H1 (cell line): Measurements from ENCODE around the gene SV2C. TPM values are rescaled to one million over a fixed set of nuclear protein-coding genes. Genes with fewer than 3 reads are reported as not detected.

Experiments used
- CTCF ChIA-PET: fragments of 300-600 bp; sonication (Branson Sonifier 250); formaldehyde crosslinking; loops from one replicate; lab custom pipeline; 2021; ENCODE audit not compliant: partially characterized antibody; lab: Charles Lee
- POLR2A ChIA-PET: fragments of 300-600 bp; sonication (Branson Sonifier 250); formaldehyde crosslinking; loops from one replicate; lab custom pipeline; 2021; ENCODE audit warnings: inconsistent platforms; ENCODE audit not compliant: partially characterized antibody; lab: Charles Lee
- DNase-seq, 2 experiments: peaks; one replicate each; pipeline versions ENCODE4 v3.0.0 to v3.0.0-alpha.2; 2010 to 2022; ENCODE audit warnings: low spot score in 2 of 2, low read depth in 1 of 2, mixed read lengths in 1 of 2
- FAIRE-seq: peaks from 2 replicates; lab custom pipeline; 2011; peaks lifted over from hg19 to GRCh38; lab: Jason Lieb, UNC
- H2AFZ ChIP-seq: 2 replicates; pipeline ENCODE4 v1.8.1; 2012; ENCODE audit warnings: low read length, inconsistent platforms
- H2AK5ac ChIP-seq: 2 replicates; pipeline ENCODE4 v1.6.1; 2013; ENCODE audit warnings: low read depth, low read length
- H2BK120ac ChIP-seq: replicated peaks from 2 replicates; pipeline ENCODE3; 2013; ENCODE audit warnings: low read depth, low read length, inconsistent platforms
- H2BK12ac ChIP-seq: 2 replicates; pipeline ENCODE4 v1.6.1; 2013; ENCODE audit warnings: low read depth, low read length
- H2BK15ac ChIP-seq: 2 replicates; pipeline ENCODE4 v1.6.1; 2013; ENCODE audit warnings: low read length
- H2BK20ac ChIP-seq: 2 replicates; pipeline ENCODE4 v1.6.1; 2013; ENCODE audit warnings: low read length
- H2BK5ac ChIP-seq: 2 replicates; pipeline ENCODE4 v1.6.1; 2013; ENCODE audit warnings: low read depth, low read length
- H3K14ac ChIP-seq: 2 replicates; pipeline ENCODE4 v1.6.1; 2013; ENCODE audit warnings: inconsistent platforms; ENCODE audit not compliant: insufficient read length
- H3K18ac ChIP-seq: 2 replicates; pipeline ENCODE4 v1.6.1; 2013; ENCODE audit warnings: low read length; ENCODE audit errors: extremely low read depth
- H3K23ac ChIP-seq: 2 replicates; pipeline ENCODE4 v1.6.1; 2013; ENCODE audit warnings: inconsistent platforms; ENCODE audit not compliant: insufficient read length
- H3K23me2 ChIP-seq: 2 replicates; pipeline ENCODE4 v1.6.1; 2013; ENCODE audit warnings: low read depth, low read length
- H3K27ac ChIP-seq: 2 replicates; pipeline ENCODE4 v1.6.1; 2011; ENCODE audit warnings: low read depth, low read length, inconsistent platforms
- H3K27me3 ChIP-seq, 4 experiments: replicated peaks in 1 of 4; 1 replicate in 1 of 4; 2 replicates in 3 of 4; pipeline versions ENCODE4 v1.6.1 to v1.8.1; 2011 to 2013; ENCODE audit warnings: low read length in 3 of 4, mild to moderate bottlenecking in 3 of 4, inconsistent platforms in 2 of 4, mixed read lengths in 2 of 4, moderate library complexity in 1 of 4; ENCODE audit not compliant: control insufficient read depth in 3 of 4, insufficient read depth in 3 of 4; ENCODE audit errors: extremely low read depth in 1 of 4
- H3K36me3 ChIP-seq, 4 experiments: 2 replicates each; pipeline versions ENCODE4 v1.6.1 to v1.8.1; 2011 to 2013; ENCODE audit warnings: mild to moderate bottlenecking in 4 of 4, low read length in 3 of 4, moderate library complexity in 2 of 4, control low read depth in 1 of 4, inconsistent platforms in 1 of 4; ENCODE audit not compliant: insufficient read depth in 4 of 4, control insufficient read depth in 2 of 4
- H3K4ac ChIP-seq: replicated peaks from 2 replicates; pipeline ENCODE3; 2013; ENCODE audit warnings: low read length, low read depth, mixed read lengths, inconsistent platforms; ENCODE audit not compliant: insufficient read length
- H3K4me1 ChIP-seq, 4 experiments: replicated peaks in 1 of 4; 1 replicate in 1 of 4; 2 replicates in 3 of 4; pipeline versions ENCODE4 v1.6.1 to v1.8.1; 2011 to 2013; ENCODE audit warnings: low read length in 3 of 4, inconsistent platforms in 2 of 4, mixed read lengths in 1 of 4; ENCODE audit not compliant: insufficient read depth in 4 of 4, control insufficient read depth in 3 of 4
- H3K4me2 ChIP-seq, 2 experiments: 2 replicates each; pipeline versions ENCODE4 v1.6.1 to v1.8.1; 2011 to 2013; ENCODE audit warnings: low read depth in 2 of 2, low read length in 2 of 2, control low read depth in 1 of 2, inconsistent platforms in 1 of 2, mild to moderate bottlenecking in 1 of 2; ENCODE audit not compliant: insufficient read depth in 1 of 2
- H3K4me3 ChIP-seq, 4 experiments: fragments of 200-600, 300-600 bp in 1 of 4; sonication (generic), shearing (Covaris generic), sonication (Bioruptor Twin) in 1 of 4; 2 replicates each; pipeline versions ENCODE4 v1.5.1 to v1.8.1; 2011 to 2016; ENCODE audit warnings: low read length in 4 of 4, low read depth in 3 of 4, control low read depth in 2 of 4, inconsistent platforms in 2 of 4, mild to moderate bottlenecking in 2 of 4, mixed read lengths in 1 of 4, moderate library complexity in 1 of 4; ENCODE audit not compliant: insufficient read depth in 2 of 4; ENCODE audit errors: extremely low read depth in 1 of 4
- H3K56ac ChIP-seq: replicated peaks from 2 replicates; pipeline ENCODE3; 2013; ENCODE audit warnings: low read depth, mild to moderate bottlenecking, mixed read lengths, low read length, inconsistent platforms; ENCODE audit not compliant: insufficient read length
- H3K79me1 ChIP-seq: 2 replicates; pipeline ENCODE4 v1.6.1; 2013; ENCODE audit warnings: low read depth, low read length, control low read depth
- H3K79me2 ChIP-seq, 2 experiments: 2 replicates each; pipeline versions ENCODE4 v1.6.1 to v1.8.1; 2012 to 2013; ENCODE audit warnings: low read length in 2 of 2, mild to moderate bottlenecking in 2 of 2, inconsistent platforms in 1 of 2; ENCODE audit not compliant: insufficient read depth in 2 of 2, control insufficient read depth in 1 of 2
- H3K9ac ChIP-seq, 4 experiments: replicated peaks in 1 of 4; 1 replicate in 1 of 4; 2 replicates in 3 of 4; pipeline versions ENCODE4 v1.6.1 to v1.8.1; 2011 to 2013; ENCODE audit warnings: low read depth in 3 of 4, low read length in 3 of 4, control low read depth in 2 of 4, mild to moderate bottlenecking in 2 of 4, moderate library complexity in 2 of 4, inconsistent platforms in 1 of 4; ENCODE audit errors: extremely low read depth in 1 of 4
- H3K9me3 ChIP-seq, 2 experiments: 2 replicates each; pipeline versions ENCODE4 v1.6.1 to v1.8.1; 2012 to 2013; ENCODE audit warnings: mild to moderate bottlenecking in 2 of 2, moderate library complexity in 2 of 2, control low read depth in 1 of 2, inconsistent platforms in 1 of 2, low read depth in 1 of 2, low read length in 1 of 2, mixed read lengths in 1 of 2; ENCODE audit not compliant: insufficient read depth in 2 of 2
- H4K20me1 ChIP-seq, 2 experiments: replicated peaks in 1 of 2; 2 replicates each; pipeline versions ENCODE3 to v1.8.1; 2011 to 2013; ENCODE audit warnings: inconsistent platforms in 2 of 2, low read length in 2 of 2, mild to moderate bottlenecking in 1 of 2; ENCODE audit not compliant: insufficient read depth in 2 of 2, control insufficient read depth in 1 of 2
- H4K5ac ChIP-seq: 2 replicates; pipeline ENCODE4 v1.6.1; 2013; ENCODE audit warnings: low read length, low read depth, mixed read lengths, inconsistent platforms; ENCODE audit not compliant: insufficient read length
- H4K8ac ChIP-seq: 2 replicates; pipeline ENCODE4 v1.8.0; 2013; ENCODE audit warnings: mild to moderate bottlenecking, moderate library complexity, low read length, inconsistent platforms; ENCODE audit not compliant: insufficient read depth; ENCODE audit errors: extremely low read depth
- H4K91ac ChIP-seq: replicated peaks from 2 replicates; pipeline ENCODE3; 2013; ENCODE audit warnings: low read length, mixed read lengths, inconsistent platforms; ENCODE audit not compliant: insufficient read length
- ASH2L ChIP-seq: fragments of 200-600, 300-600 bp; sonication (generic); IDR thresholded peaks from one replicate; pipeline ENCODE4 v1.7.1; 2017; ENCODE audit warnings: low read length
- BCL11A ChIP-seq, 2 experiments: IDR thresholded peaks; one replicate each; pipeline ENCODE4 v1.6.1; 2011; ENCODE audit warnings: low read depth in 2 of 2, low read length in 2 of 2, mild to moderate bottlenecking in 2 of 2
- CEBPB ChIP-seq: IDR thresholded peaks from 2 replicates; pipeline ENCODE4 v1.6.1; 2012; ENCODE audit warnings: low read depth, low read length
- HDAC2 ChIP-seq, 2 experiments: fragments of 300-600 bp in 1 of 2; sonication (generic) in 1 of 2; IDR thresholded peaks; 2 replicates each; pipeline ENCODE4 v1.6.1; 2011 to 2012; ENCODE audit warnings: low read depth in 2 of 2, low read length in 2 of 2, mild to moderate bottlenecking in 2 of 2, moderate library complexity in 2 of 2, borderline replicate concordance in 1 of 2, inconsistent platforms in 1 of 2
- NANOG ChIP-seq: IDR thresholded peaks from 2 replicates; pipeline ENCODE4 v1.6.1; 2011; ENCODE audit warnings: low read length, low read depth, mild to moderate bottlenecking, inconsistent platforms; ENCODE audit not compliant: insufficient read depth, poor library complexity, severe bottlenecking
- NRF1 ChIP-seq: IDR thresholded peaks from 2 replicates; pipeline ENCODE4 v1.6.1; 2011; ENCODE audit warnings: mild to moderate bottlenecking, low read depth, low read length, improper control_type of control experiment
- POU5F1 ChIP-seq: IDR thresholded peaks from 2 replicates; pipeline ENCODE4 v1.6.1; 2011; ENCODE audit warnings: low read depth, mild to moderate bottlenecking, low read length, moderate library complexity
- SIX5 ChIP-seq: IDR thresholded peaks from 2 replicates; pipeline ENCODE4 v1.6.1; 2011; ENCODE audit warnings: mild to moderate bottlenecking, low read depth, low read length
- SP1 ChIP-seq: IDR thresholded peaks from 2 replicates; pipeline ENCODE4 v1.6.1; 2011; ENCODE audit warnings: low read depth, low read length
- TAF1 ChIP-seq: IDR thresholded peaks from 2 replicates; pipeline ENCODE4 v1.6.1; 2011; ENCODE audit warnings: mild to moderate bottlenecking, low read depth, low read length
- TCF12 ChIP-seq: IDR thresholded peaks from 2 replicates; pipeline ENCODE4 v1.6.1; 2011; ENCODE audit warnings: low read depth, mild to moderate bottlenecking, low read length
- WGBS, 2 experiments: shearing (Covaris generic) in 1 of 2; methylation state at CpG; one replicate each; pipeline versions ENCODE4 v1.1.6 to v1.1.7; 2013 to 2015; ENCODE audit warnings: low lambda C conversion rate in 2 of 2, mixed read lengths in 2 of 2, inconsistent platforms in 1 of 2, low coverage in 1 of 2, missing lambda C conversion rate in 1 of 2; ENCODE audit not compliant: insufficient replicate concordance in 2 of 2, insufficient coverage in 1 of 2, insufficient read length in 1 of 2; ENCODE audit errors: extremely low coverage in 1 of 2, missing lambda C conversion rate in 1 of 2; 5-methylcytosine and 5-hydroxymethylcytosine counted together
- polyA plus RNA-seq, 7 experiments: library from polyadenylated mRNA; depleted of rRNA in 3 of 7; stranded (reverse) in 5 of 7; unstranded in 2 of 7; fragments of >200 nt in 5 of 7; fragments of 200-250 nt in 2 of 7; gene quantifications; 1 replicate in 5 of 7; 2 replicates in 1 of 7; 4 replicates in 1 of 7; pipeline versions ENCODE4 v1.2.1 to v1.2.3, GENCODE V29; 2011 to 2013; ENCODE audit warnings: missing spikeins in 2 of 7, mixed read lengths in 2 of 7
- total RNA-seq: library from RNA; stranded (reverse); fragmentation: NEBNext Ultra II Directional; extraction: Animal tissue kit (Norgen Biotek cat#: 25700); gene quantifications from 2 replicates; pipeline ENCODE4 v1.2.1, GENCODE V29; 2021
- TF ChIP-seq, protein P1 (sequence below): IDR thresholded peaks from 2 replicates; pipeline ENCODE4 v1.6.1; 2011; ENCODE audit warnings: low read depth, mild to moderate bottlenecking, low read length; ENCODE audit not compliant: insufficient read depth
- TF ChIP-seq, protein P2 (sequence below): IDR thresholded peaks from 2 replicates; pipeline ENCODE4 v1.6.1; 2012; ENCODE audit warnings: low read length, inconsistent platforms

Gene SV2C
- total and polyA plus RNA-seq, 2 of the 8 experiments (the other 6 are each of a cell fraction or from before 2014, with no cell fraction given), result 0.08 to 0.24 TPM

DNA sequence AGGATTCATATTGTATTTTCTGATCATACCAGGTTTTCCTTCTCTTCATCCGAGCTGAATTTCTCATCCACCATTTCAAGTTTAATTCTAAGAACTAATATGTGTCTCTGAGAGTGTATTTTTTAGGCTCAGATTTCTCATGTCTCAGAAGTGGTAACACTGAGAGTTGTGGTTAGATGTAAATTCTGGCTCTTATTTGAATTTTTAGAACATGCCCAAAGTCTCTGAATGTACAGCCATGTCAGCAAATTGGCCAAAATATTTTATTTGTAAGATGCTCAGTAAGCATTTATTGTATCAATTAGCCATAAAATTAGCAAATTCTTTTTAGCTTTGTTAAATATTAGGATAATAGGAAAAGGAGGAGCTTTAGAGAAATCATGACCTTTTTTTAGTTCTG, 16.6 kb downstream of the SV2C start:
- TF ChIP-seq BCL11A (IDR thresholded peaks at IDR 0.05; ENCODE audit: low read depth in 2 of 2, low read length in 2 of 2) (no peak), HDAC2 (IDR thresholded peaks at IDR 0.05; ENCODE audit: borderline replicate concordance in 1 of 2, low read depth in 2 of 2, low read length in 2 of 2) (no peak), TAF1 (no peak), SIX5 (no peak), SP1 (no peak), ASH2L (no peak), TCF12 (no peak), CEBPB (no peak), NANOG (no peak), POU5F1 (no peak), NRF1 (no peak)
- TF ChIP-seq, protein P1, sequence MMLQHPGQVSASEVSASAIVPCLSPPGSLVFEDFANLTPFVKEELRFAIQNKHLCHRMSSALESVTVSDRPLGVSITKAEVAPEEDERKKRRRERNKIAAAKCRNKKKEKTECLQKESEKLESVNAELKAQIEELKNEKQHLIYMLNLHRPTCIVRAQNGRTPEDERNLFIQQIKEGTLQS, result no peak
- TF ChIP-seq, protein P2, sequence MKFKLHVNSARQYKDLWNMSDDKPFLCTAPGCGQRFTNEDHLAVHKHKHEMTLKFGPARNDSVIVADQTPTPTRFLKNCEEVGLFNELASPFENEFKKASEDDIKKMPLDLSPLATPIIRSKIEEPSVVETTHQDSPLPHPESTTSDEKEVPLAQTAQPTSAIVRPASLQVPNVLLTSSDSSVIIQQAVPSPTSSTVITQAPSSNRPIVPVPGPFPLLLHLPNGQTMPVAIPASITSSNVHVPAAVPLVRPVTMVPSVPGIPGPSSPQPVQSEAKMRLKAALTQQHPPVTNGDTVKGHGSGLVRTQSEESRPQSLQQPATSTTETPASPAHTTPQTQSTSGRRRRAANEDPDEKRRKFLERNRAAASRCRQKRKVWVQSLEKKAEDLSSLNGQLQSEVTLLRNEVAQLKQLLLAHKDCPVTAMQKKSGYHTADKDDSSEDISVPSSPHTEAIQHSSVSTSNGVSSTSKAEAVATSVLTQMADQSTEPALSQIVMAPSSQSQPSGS, result no peak
- POLR2A ChIA-PET, result no interaction called here
- Histone ChIP-seq H2BK120ac (no peak overlapping the region), H3K23me2 (no peaks in the 10 kb centered on the region; the same call in 1 of the 2 replicates), H3K79me1 (no peaks in the 10 kb centered on the region), H3K27ac (no peak overlapping the region), H3K56ac (no peak overlapping the region), H2BK20ac (no peak overlapping the region), H3K4me3 (no peak overlapping the region), H4K20me1 (no peaks in the 10 kb centered on the region), H2BK12ac (no peak overlapping the region), H3K4me1 (no peaks in the 10 kb centered on the region), H3K79me2 (no peaks in the 10 kb centered on the region), H2AK5ac (no peak overlapping the region), H3K27me3 (no peaks in the 10 kb centered on the region), H3K14ac (no peak overlapping the region), H2AFZ (no peak overlapping the region), H2BK15ac (no peak overlapping the region), H3K4ac (no peak overlapping the region), H4K8ac (no peak overlapping the region), H3K23ac (no peak overlapping the region), H3K9ac (no peak overlapping the region), H2BK5ac (no peak overlapping the region), H3K18ac (no peak overlapping the region), H3K36me3 (no peaks in the 10 kb centered on the region), H4K91ac (no peak overlapping the region), H3K9me3 (no peaks in the 10 kb centered on the region), H3K4me2 (no peak overlapping the region), H4K5ac (no peak overlapping the region)
- DNase-seq, result no peak
- FAIRE-seq, result no peak
- 80% methylated on average over 1 of the region's 1 CpG; no CpG with 5 or more reads in 1 of the 2 experiments for WGBS, 2 experiments
- CTCF ChIA-PET, result interaction anchor here (1.1 to 1.8 kb wide), 3 partner anchors 44 to 156 kb away, joined by 3 to 6 read pairs (median 4); no protein-coding TSS in a partner anchor
